T-helper 2 cell (primary cell): ENCODE results near the gene MFN1.
A peak's percentile ranks its signal among the peaks of the same experiment; 100 is the strongest.
"Not testable (repeated sequence)": the region's sequence is repeated elsewhere in the genome, so short reads cannot be mapped to it uniquely, and the experiment has no call there.

ENCODE experiments used
- DNase-seq, 5 experiments: peaks; one replicate each; pipeline versions ENCODE4 v3.0.0 to v3.0.0-alpha.2; 2012 to 2022
- total RNA-seq, 2 donors: gene quantifications; one replicate each; lab custom pipeline; 2026; lab: John Stamatoyannopoulos, UW

MFN1 gene
- total RNA-seq = 46.1 to 52.1 reads per million in 2 donors

GRCh38 chr3:179347345-179348194 is at the start of gene MFN1:
TSS of gene MFN1 (plus strand) at chr3:179347709. CDS start at chr3:179348852, 1,143 bp downstream.
- DNase-seq = peak; percentile 67 to 96 (median 83)

DNA sequence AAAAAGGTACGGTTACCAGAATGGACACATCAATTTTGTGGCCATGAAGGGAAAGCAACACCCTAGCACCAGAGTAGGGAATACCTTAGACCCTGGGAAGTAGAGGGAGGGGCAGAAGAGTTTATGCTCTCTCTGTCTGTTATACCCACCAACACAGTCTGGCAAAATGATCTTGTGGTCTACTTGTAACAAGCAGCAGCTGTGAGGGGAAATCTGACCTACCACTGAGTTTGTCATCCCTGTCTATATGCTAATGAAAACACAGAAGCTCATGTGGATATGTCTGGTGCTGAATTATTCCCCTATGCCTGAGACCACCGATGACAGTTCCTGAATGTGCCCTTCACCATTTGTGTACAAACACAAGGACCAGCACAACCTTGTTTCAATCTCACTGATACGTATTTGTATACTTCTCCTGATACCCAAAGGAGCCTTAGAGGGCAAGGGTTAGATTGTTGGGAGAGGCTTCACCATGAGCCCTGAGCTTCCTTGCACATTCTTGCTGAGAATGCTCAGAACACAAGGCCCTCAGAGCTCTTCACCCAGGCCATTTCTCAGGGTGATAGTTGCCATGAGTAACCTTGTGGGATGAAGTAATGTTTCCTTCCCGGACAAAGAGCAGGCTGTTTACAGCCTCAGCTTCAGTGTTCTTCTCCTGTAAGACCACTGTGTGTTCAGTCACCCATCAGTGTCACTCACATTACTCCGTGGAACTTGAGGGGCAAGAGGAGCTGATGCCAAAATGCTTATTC is 49.4 kb upstream of the MFN1 start:
- DNase-seq = no peak

GRCh38 chr3:179299316-179299715 is 48.2 kb upstream of the MFN1 start:
- no peak for DNase-seq

DNA sequence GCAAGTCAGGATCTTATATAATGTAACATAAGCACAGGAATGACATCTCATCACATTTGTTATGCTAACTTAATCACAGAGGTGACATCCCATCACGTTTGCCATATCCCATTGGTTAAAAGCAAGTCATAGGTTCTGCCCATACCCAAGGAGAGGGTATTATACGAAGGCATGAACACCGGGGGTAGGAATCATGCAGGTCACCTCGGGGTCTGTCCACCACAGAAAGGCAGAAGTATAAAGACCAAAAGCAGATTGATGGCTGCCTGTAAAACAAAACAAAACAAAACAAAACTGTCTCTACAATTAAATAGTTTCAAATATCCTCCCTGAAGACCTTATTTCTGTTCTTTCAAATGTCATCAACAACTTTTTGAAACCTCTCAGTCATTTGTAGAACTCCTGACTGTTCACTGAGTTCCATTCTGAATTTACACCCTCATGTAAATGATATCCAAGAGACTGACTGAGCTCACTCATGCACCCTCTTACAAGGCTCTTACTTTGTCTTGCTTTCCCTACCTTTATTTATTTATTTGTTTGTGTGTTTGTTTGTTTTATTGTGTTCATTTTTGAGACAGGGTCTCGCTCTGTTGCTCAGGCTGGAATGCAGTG is 47.4 kb upstream of the MFN1 start:
- no peak for DNase-seq

DNA sequence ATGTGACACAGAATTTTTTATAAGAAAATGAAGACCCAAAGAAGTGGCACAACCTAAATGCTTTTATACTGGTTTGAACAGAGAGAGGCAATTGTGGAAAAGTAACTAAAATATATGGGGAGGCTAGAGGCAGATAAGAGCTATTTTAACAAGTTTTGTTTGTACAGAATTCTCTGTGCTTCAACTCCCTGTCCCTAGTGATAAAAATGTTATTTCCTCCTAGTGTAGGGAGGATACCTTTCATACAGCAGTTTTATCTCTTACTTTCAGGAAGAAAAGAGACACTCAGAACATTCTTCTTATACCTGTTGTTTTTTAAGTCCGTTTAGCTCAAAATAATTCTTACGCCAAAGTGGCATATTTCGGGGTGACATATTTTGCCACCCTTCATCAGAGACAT is 45.9 kb upstream of the MFN1 start:
- no peak for DNase-seq

DNA sequence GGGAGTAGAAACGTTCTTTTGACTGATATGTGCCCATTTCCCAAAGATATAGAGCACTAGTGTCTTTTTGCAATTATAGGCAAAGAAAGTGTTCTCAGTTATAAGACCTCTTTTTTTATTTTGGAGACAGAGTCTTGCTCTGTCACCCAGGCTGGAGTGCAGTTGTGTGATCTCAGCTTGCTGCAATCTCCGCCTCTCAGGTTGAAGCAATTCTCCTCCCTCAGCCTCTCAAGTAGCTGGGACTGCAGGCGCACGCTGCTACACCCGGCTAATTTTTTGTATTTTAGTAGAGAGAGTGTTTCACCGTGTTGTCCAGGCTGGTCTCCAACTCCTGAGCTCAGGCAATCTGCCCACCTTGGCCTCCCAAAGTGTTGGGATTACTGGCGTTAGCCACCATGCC is 45.4 kb upstream of the MFN1 start:
- no peak for DNase-seq

- no peak for DNase-seq
Observed at GRCh38 chr3:179304605-179305004, 42.9 kb upstream of the MFN1 start.

DNA sequence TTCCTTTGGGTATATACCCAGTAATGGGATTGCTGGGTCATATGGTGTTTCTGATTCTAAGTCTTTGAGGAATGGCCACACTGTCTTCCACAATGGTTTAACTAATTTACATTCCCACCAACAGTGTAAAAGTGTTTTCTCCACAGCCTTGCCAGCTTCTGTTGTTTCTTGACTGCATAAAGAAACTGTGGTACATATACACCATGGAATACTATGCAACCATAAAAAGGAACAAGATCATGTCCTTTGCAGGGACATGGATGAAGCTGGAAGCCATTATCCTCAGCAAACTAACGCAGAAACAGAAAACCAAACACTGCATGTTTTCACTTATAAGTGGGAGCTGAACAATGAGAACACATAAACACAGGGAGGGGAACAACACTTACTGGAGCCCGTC is 40.1 kb upstream of the MFN1 start:
- DNase-seq = not testable (repeated sequence)

GRCh38 chr3:179308001-179308400 is 39.5 kb upstream of the MFN1 start:
- no peak for DNase-seq

GRCh38 chr3:179309225-179310078 is 38.1 kb upstream of the MFN1 start:
- no peak for DNase-seq

DNA sequence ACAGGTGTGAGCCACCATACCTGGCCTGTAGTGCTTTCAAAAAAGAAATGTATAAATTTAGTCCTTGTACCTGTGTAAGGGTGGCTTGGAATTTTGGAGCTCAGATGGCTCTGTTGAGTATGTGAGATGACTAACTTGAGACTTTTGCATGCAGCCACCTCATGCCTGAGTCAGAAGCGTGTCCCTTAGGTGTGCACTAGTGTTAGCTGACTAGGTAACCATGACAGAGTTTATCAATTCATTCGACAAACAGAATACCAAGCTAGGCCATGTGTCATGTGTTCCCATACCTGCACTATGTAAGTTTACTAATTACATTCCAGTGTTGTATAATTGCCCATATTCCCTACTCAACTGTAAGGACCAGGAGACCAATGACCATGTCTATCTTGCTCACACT is 28.6 kb upstream of the MFN1 start:
- no peak for DNase-seq

DNA sequence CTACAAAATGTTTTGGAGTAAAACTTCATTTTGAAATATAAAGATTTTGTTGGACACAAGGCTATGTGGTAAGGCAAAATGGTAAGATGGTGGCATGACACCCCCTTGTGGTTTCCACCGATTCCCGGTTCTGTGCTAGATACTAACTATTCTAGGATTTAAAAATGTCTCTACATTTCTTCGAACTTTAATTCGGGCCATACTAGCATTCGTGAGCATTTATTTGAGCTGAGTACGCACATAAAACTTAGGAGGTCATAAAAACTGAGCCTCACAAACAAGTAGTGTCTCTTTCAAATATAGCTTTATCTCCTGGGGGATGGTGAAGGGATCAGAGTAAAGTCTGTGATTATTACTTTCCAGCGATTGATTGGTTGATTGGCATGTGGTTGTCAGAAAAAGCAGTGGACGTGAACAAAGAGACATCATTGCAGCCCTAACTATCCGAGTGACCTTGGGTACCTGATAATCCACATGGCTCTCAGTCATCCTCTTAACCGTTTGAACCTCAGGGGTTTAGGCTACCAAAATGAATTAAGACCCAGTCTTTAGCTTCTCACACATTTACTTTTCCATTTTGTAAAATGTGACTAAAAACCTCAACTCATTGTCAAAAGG is 25.7 kb upstream of the MFN1 start:
- DNase-seq = peak in 1 of 5 experiments; percentile 40

DNA sequence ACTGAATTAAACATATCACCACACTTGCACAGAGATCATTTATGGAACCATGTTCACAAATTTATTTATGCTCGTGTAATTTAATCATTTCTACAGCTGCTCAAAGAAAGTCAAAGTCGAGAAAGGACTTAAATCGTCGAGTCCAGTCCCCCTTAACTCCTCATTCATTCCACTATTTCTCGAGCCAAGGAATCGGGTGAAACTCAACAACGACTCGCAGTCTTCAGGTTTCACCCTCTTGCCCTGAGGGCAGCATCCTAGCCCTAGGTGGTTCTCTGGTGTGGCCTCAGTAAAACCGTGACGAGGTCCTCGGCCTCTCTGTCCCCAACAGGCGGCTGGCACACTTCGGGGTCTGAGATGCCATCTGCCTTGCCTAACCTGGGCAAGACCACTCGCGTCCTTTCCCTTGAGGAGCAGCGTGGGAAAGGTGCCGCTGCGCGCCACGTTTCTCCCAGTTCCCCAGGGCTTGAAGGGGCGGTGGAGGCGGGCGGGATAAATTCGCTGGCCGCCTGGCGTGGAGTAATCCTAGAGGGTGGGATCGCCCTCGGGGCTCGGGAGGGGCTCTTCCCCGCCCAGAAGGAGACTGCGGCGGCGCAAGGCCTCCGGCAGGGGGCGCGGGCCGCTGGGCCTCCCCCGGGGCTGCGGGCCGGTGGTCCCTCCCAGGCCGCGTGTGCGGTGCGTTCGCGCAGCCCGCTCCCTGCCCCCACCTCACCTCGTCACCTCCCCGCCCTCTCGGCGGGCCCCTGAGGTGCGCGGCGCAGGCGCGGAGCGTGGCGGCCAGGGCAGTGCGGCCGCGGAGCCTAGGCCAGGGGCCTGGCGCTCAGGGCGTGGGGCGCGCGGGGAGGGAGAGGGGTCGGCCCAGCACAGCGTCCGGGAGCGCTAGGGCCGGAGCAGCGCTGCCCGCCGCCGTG is 25.0 kb upstream of the MFN1 start, which contains the start of gene ZNF639:
Gene ZNF639 (plus strand): TSS at position 746 of the 911 bp plus-strand sequence. CDS start 5,263 bp downstream, outside the sequence.
- peak; percentile 79 to 90 (median 82) for DNase-seq

DNA sequence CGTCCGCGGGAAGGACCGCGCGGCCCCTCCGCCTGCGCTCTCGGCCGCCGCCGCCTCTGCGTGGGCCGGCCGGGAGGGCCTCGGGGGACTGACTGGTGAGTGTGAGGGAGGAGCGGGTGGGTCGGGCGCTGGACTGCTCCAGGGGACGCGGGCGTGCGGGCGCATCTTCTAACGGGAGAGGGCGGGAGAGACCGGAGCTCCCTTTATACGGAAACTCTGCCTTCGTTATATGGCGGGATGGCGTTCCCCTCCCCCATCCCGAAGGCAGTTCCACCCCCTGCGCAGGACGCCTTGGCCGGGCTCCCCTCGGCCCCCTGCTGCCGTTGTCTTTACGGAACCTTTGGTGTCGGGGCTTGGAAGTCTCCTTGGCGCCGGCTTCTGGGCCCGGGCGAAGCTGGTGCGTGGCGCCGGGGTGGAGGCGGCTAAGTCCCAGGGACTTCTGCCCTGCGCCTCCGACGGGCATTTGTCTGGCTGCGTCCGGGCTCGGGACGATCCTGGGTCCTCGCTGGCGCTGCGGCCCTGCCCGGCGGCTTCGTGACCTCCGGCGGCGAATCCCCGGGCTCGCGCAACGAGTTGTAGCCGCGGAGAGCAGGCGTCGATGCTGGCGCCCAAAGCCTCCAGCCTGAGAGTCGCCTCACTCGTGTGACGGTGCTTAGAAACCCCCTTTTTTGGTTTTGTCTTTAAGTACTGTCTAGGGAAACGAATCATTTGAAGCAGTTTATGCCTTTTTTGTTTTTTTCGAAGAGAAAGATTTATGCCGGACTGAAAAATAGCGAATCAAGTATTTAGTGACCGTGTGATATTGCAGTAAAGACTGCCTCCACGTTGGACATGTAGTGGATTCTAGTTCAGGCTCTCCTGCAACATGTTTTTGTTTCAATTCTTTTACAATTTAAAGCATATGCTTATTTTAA is 24.1 kb upstream of the MFN1 start:
- peak; percentile 30 to 72 (median 48) for DNase-seq

- DNase-seq = peak in 1 of 5 experiments; percentile 78
Observed at GRCh38 chr3:179324270-179324754, 23.2 kb upstream of the MFN1 start.

DNA sequence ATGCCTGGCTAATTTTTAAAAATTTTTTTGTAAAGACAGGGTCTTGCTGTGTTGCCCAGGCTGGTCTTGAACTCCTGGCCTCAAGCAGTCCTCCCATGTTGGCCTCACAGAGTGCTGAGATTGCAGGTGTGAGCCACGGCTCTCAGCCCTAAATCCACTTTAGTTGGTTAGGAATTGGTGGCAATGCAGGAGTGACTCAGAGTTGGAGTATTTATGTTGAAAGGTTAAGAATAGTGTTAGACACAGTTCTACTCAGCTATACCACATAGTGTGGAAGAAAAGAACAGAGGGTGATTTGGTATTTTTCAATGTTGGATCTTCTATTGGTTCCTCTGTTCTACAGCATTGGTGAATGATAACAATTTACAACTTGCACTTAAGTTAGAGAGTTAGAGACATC is 17.1 kb upstream of the MFN1 start:
- no peak for DNase-seq

GRCh38 chr3:179332240-179332639 is 15.3 kb upstream of the MFN1 start:
- no peak for DNase-seq

DNA sequence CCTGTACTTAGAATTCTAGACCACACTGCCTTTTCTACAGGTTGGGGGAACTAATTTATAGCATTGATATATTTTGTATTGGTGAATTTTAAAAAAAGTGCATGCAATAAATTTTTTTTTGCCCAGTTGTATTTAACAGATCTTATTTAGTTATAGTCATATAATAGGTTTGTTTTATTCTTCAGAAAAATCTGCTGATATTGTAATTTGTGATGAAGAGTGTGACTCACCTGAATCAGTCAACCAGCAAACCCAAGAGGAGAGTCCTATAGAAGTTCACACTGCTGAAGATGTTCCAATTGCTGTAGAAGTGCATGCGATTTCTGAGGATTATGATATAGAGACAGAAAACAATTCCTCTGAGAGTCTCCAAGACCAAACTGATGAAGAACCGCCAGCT is 14.4 kb upstream of the MFN1 start:
- no peak for DNase-seq

DNA sequence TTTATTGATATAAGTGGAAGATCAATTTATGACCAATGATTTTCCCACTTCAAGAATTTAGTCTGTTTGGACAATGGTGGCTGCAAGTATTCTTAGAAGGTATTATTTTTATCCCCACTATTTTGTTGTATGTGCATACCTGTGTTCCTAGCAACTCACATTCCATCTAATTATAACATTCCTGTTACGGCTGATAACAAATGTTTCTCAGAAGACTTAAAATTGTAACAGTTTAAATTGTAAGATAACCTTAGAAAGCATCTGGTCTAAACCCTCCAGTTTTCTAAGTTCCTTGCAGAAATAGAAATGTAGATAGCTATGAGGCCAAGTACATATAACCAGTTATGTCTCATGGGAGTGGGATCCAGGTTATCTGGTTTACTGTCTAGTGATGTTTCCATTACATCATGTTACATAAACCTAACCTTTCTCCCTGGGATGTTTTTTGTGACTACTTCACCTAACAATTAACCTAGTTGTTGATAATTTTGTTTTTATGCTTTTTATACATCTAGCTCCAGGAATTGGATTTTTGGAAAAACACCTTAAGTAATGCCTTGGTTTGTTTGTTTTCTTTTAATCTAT is 11.1 kb upstream of the MFN1 start:
- no peak for DNase-seq
